HG02938 (cell line): Measurements from ENCODE around the gene S100PBP.

Experiments used
- ATAC-seq: cut with Tn5 transposase; IDR thresholded peaks from one replicate; pipeline ENCODE4 v1.9.1; 2021; ENCODE audit warnings: mild to moderate bottlenecking, moderate library complexity; ENCODE audit not compliant: unreplicated experiment

The S100PBP gene

GRCh38 chr1:32818804-32819541 is 1.5 kb downstream of the S100PBP start:
- peak; percentile 41 for ATAC-seq

- ATAC-seq, result no peak
Observed at GRCh38 chr1:32825181-32825580, 7.7 kb downstream of the S100PBP start.

- no peak for ATAC-seq
Observed at GRCh38 chr1:32828341-32828740, 10.9 kb downstream of the S100PBP start.

GRCh38 chr1:32830092-32830852 is 12.8 kb downstream of the S100PBP start:
- ATAC-seq, result no peak

GRCh38 chr1:32831878-32832277 is 14.4 kb downstream of the S100PBP start:
- no peak for ATAC-seq

GRCh38 chr1:32848354-32849063 is 31.1 kb downstream of the S100PBP start:
- no peak for ATAC-seq

- ATAC-seq, result no peak
Observed at GRCh38 chr1:32855861-32856617, 38.6 kb downstream of the S100PBP start.

GRCh38 chr1:32858136-32858535 is 40.7 kb downstream of the S100PBP start:
- ATAC-seq, result no peak

- no peak for ATAC-seq
Observed at GRCh38 chr1:32858791-32859190, 41.3 kb downstream of the S100PBP start.

- ATAC-seq, result no peak
Observed at GRCh38 chr1:32859915-32860314, 42.5 kb downstream of the S100PBP start.

GRCh38 chr1:32860566-32860965 is 43.1 kb downstream of the S100PBP start:
- ATAC-seq, result no peak

- no peak for ATAC-seq
Observed at GRCh38 chr1:32861904-32862695, 44.6 kb downstream of the S100PBP start.

- no peak for ATAC-seq
Observed at GRCh38 chr1:32863218-32863880, 45.9 kb downstream of the S100PBP start.

GRCh38 chr1:32863881-32864245 is 46.4 kb downstream of the S100PBP start:
- ATAC-seq, result no peak

- ATAC-seq, result no peak
Observed at GRCh38 chr1:32864375-32865019, 47.0 kb downstream of the S100PBP start.

- ATAC-seq, result no peak
Observed at GRCh38 chr1:32865639-32866405, 48.4 kb downstream of the S100PBP start.

GRCh38 chr1:32867151-32867550 is 49.7 kb downstream of the S100PBP start:
- ATAC-seq, result no peak

GRCh38 chr1:32867671-32868070 is 50.2 kb downstream of the S100PBP start:
- ATAC-seq, result no peak
